C4-2B (cell line): ENCODE results near the gene ZDHHC6.

ENCODE experiments used
- CTCF ChIP-seq: fragments of 450-650 bp; conservative IDR thresholded peaks from 2 replicates; pipeline ENCODE4 v1.5.1; 2017; ENCODE audit warnings: mild to moderate bottlenecking
- ZFX ChIP-seq: fragments of 450-650 bp; IDR thresholded peaks from 2 replicates; pipeline ENCODE4 v1.6.1; 2017

- TF ChIP-seq CTCF (no peak), ZFX (no peak)
Observed at GRCh38 chr10:112441520-112441919, 5.2 kb downstream of the ZDHHC6 start.
